Naive thymus-derived CD4-positive, alpha-beta T cell (primary cell): ENCODE measurements around the gene C16orf87. TPM values are rescaled to one million over a fixed set of nuclear protein-coding genes. Genes with fewer than 3 reads are reported as not detected.

Experiments used
- ATAC-seq: fragments of 150-1000 bp; cut with Tn5 transposase; 2 replicates; pipeline ENCODE4 v1.10.0; 2021; ENCODE audit warnings: mild to moderate bottlenecking, moderate library complexity
- CTCF ChIA-PET: fragments of 350-600 bp; sonication (Branson Sonifier 250); formaldehyde crosslinking; loops from one replicate; lab custom pipeline; 2021; ENCODE audit warnings: antibody characterized with exemption; lab: Charles Lee
- POLR2A ChIA-PET: fragments of 350-600 bp; sonication (Branson Sonifier 250); formaldehyde crosslinking; loops from one replicate; lab custom pipeline; 2021; ENCODE audit warnings: antibody characterized with exemption, inconsistent platforms; lab: Charles Lee
- DNase-seq, 9 donors: peaks; one replicate each; pipeline versions ENCODE4 v3.0.0 to v3.0.0-alpha.2; 2020 to 2022; ENCODE audit warnings: mixed read lengths in 1 of 9
- H3K27ac ChIP-seq: one replicate; pipeline ENCODE4 v1.7.0; 2013; ENCODE audit warnings: mild to moderate bottlenecking, low read depth, low read length, moderate library complexity
- H3K27me3 ChIP-seq, 2 donors: one replicate each; pipeline ENCODE4 v1.7.0; 2013; ENCODE audit warnings: low read length in 2 of 2, mild to moderate bottlenecking in 2 of 2, moderate library complexity in 2 of 2; ENCODE audit not compliant: control insufficient read depth in 2 of 2, insufficient read depth in 2 of 2
- H3K36me3 ChIP-seq, 3 experiments: 1 replicate in 2 of 3; 2 replicates in 1 of 3; pipeline ENCODE4 v1.7.0; 2013; ENCODE audit warnings: low read length in 3 of 3, mild to moderate bottlenecking in 3 of 3, moderate library complexity in 1 of 3; ENCODE audit not compliant: insufficient read depth in 3 of 3, control insufficient read depth in 2 of 3
- H3K4me1 ChIP-seq, 2 donors: one replicate each; pipeline ENCODE4 v1.7.0; 2013; ENCODE audit warnings: low read length in 2 of 2, mild to moderate bottlenecking in 2 of 2, moderate library complexity in 1 of 2; ENCODE audit not compliant: control insufficient read depth in 2 of 2, insufficient read depth in 2 of 2
- H3K4me3 ChIP-seq: 2 replicates; pipeline ENCODE4 v1.7.0; 2013; ENCODE audit warnings: mild to moderate bottlenecking, low read length
- H3K9me3 ChIP-seq, 3 experiments: 1 replicate in 2 of 3; 2 replicates in 1 of 3; pipeline ENCODE4 v1.7.0; 2013; ENCODE audit warnings: low read length in 3 of 3; ENCODE audit not compliant: control insufficient read depth in 2 of 3
- H3K27ac Mint-ChIP-seq, 9 donors: one replicate each; pipeline ENCODE4 v1.8.0; 2020 to 2022; ENCODE audit warnings: mixed read lengths in 9 of 9, mild to moderate bottlenecking in 8 of 9, moderate library complexity in 5 of 9, inconsistent platforms in 2 of 9
- H3K27me3 Mint-ChIP-seq, 5 donors: one replicate each; pipeline ENCODE4 v1.8.0; 2021 to 2022; ENCODE audit warnings: mixed read lengths in 5 of 5, mild to moderate bottlenecking in 1 of 5
- H3K36me3 Mint-ChIP-seq, 5 donors: one replicate each; pipeline ENCODE4 v1.8.0; 2020 to 2022; ENCODE audit warnings: mixed read lengths in 5 of 5, mild to moderate bottlenecking in 3 of 5, inconsistent platforms in 1 of 5
- H3K4me1 Mint-ChIP-seq, 7 donors: one replicate each; pipeline ENCODE4 v1.8.0; 2020 to 2022; ENCODE audit warnings: mixed read lengths in 7 of 7, mild to moderate bottlenecking in 3 of 7, inconsistent platforms in 1 of 7
- H3K4me3 Mint-ChIP-seq, 10 donors: one replicate each; pipeline ENCODE4 v1.8.0; 2020 to 2022; ENCODE audit warnings: mild to moderate bottlenecking in 10 of 10, mixed read lengths in 10 of 10, moderate library complexity in 6 of 10, inconsistent platforms in 2 of 10
- H3K9me3 Mint-ChIP-seq, 11 donors: one replicate each; pipeline ENCODE4 v1.8.0; 2020 to 2022; ENCODE audit warnings: mixed read lengths in 11 of 11, mild to moderate bottlenecking in 4 of 11, inconsistent platforms in 1 of 11, moderate library complexity in 1 of 11
- intact Hi-C, 2 donors: fragments of 100-400 bp; cut with micrococcal nuclease; formaldehyde crosslinking; loops; one replicate each; pipeline ENCODE4 v1.15.1; 2023
- polyA plus RNA-seq, 2 donors: library from polyadenylated mRNA; unstranded; fragments of 300-500 nt; fragmentation: Illumina TruSeq; gene quantifications; one replicate each; pipeline ENCODE4 v1.2.3, GENCODE V29; 2021
- total RNA-seq, 6 experiments: library from RNA in 5 of 6; stranded (reverse) in 5 of 6; gene quantifications; 1 replicate in 5 of 6; 2 replicates in 1 of 6; pipeline ENCODE4 v1.2.3 and lab custom pipeline; 2021 to 2026

The C16orf87 gene
- total and polyA plus RNA-seq, 7 experiments from 2014 or later, result 5.3 to 14.0 (median 8.8) TPM

DNA sequence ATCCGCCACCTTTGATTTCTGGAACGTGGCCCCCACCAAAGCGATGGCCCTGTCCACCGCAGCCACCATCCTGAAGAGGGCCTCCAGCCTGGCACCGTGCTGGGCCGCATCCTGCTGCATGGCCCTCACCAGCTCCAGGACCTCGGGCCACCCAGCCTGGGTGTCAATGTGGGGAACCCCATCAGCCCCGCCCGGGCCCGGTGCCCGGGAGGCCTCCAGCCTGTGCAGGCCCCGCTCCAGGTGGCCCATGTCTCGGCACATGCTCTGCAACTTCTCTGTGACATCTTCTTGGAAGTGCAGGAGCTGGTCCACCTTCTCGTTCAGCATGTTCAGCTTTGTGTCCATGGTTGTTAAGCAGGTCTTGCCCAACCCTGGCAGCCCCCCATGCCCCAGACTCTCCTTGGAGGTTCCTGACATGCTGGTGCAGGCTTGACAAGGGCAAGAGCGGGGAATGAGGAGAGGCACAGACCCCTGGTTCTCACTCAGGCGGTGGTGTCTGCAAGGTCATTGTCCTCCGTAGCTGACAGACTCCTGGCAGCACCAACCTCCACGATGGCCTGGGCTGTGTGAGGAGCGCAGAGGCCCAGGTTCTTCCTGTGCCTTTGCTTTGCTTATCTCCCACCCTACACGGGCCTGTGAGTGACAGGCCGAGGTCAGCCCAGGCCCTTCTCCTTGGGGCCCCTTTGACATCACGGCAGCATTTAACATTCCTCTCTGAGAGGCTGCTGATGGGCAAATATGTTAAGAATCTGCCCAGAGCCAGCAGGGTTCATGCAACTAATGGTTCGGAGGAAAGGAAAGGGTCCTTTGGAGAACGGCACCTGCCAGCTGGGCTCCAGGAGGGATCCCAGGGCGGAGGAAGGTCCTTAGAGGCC, 83.0 kb downstream of the C16orf87 start, which contains the start of gene MYLK3:
MYLK3 (minus strand) TSS at position 568 of the 875 bp plus-strand sequence; CDS start at position 417, 151 bp downstream.
- no peaks in the 10 kb centered on the region for H3K36me3 Mint-ChIP-seq
- peaks cover 4 to 6% (median 5%) of the 10 kb centered on the region in 7 donors for H3K4me1 Mint-ChIP-seq
- ATAC-seq (no peak), DNase-seq (no peak)
- no peaks in the 10 kb centered on the region for H3K9me3 Mint-ChIP-seq
- CTCF ChIA-PET, result no interaction called here
- Histone ChIP-seq H3K36me3 (no peaks in the 10 kb centered on the region), H3K27me3 (no peaks in the 10 kb centered on the region), H3K4me1 (no peaks in the 10 kb centered on the region), H3K4me3 (no peak within 1 kb of the TSS), H3K27ac (no peak within 1 kb of the TSS), H3K9me3 (no peaks in the 10 kb centered on the region)
- POLR2A ChIA-PET, result no interaction called here
- intact Hi-C loops, result no loop called here
- H3K27me3 Mint-ChIP-seq, result no peaks in the 10 kb centered on the region
- no peak within 1 kb of the TSS for H3K4me3 Mint-ChIP-seq
- no peak within 1 kb of the TSS for H3K27ac Mint-ChIP-seq

GRCh38 chr16:46746821-46747776, 83.9 kb downstream of the C16orf87 start:
- CTCF ChIA-PET, result no interaction called here
- peaks cover 5 to 8% (median 6%) of the 10 kb centered on the region in 7 donors for H3K4me1 Mint-ChIP-seq
- no peaks in the 10 kb centered on the region for H3K36me3 Mint-ChIP-seq
- H3K27ac Mint-ChIP-seq, result no peak overlapping the region
- DNase-seq, result no peak
- Histone ChIP-seq H3K36me3 (no peaks in the 10 kb centered on the region), H3K27me3 (no peaks in the 10 kb centered on the region), H3K9me3 (no peaks in the 10 kb centered on the region), H3K4me1 (no peaks in the 10 kb centered on the region), H3K4me3 (no peak overlapping the region), H3K27ac (no peak overlapping the region)
- no peak for ATAC-seq
- intact Hi-C loops, result no loop called here
- POLR2A ChIA-PET, result no interaction called here
- no peaks in the 10 kb centered on the region for H3K9me3 Mint-ChIP-seq
- no peak overlapping the region for H3K4me3 Mint-ChIP-seq
- H3K27me3 Mint-ChIP-seq, result no peaks in the 10 kb centered on the region

Other genes starting within 250 kb of the C16orf87 start
- gene SHCBP1, start 209.8 kb downstream of the C16orf87 start, total RNA-seq, result 10 to 100 TPM in 1 of 5 experiments, 1 to 10 TPM in 2, under 1 TPM in 2; 0.32 to 37.8 (median 1.1) TPM
- under 1 TPM in 1 of 2 donors, not detected in 1; 0.07 TPM for gene SHCBP1, start 209.8 kb downstream of the C16orf87 start, polyA plus RNA-seq
- 10 to 100 TPM; 53.8 to 93.0 (median 85.8) TPM for gene VPS35, start 142.0 kb downstream of the C16orf87 start, total RNA-seq
- gene VPS35, start 142.0 kb downstream of the C16orf87 start, polyA plus RNA-seq, result 10 to 100 TPM; 73.0 to 85.7 TPM
- gene ORC6, start 141.5 kb downstream of the C16orf87 start, total RNA-seq, result 10 to 100 TPM in 1 of 5 experiments, 1 to 10 TPM in 4; 2.7 to 27.3 (median 5.1) TPM
- gene ORC6, start 141.5 kb downstream of the C16orf87 start, polyA plus RNA-seq, result 1 to 10 TPM; 1.1 to 1.4 TPM
- under 1 TPM in 2 of 5 experiments, not detected in 3; 0.20 to 0.42 TPM for gene MYLK3, start 82.8 kb downstream of the C16orf87 start, total RNA-seq
- gene MYLK3, start 82.8 kb downstream of the C16orf87 start, polyA plus RNA-seq, result not detected
- gene GPT2, start 53.2 kb upstream of the C16orf87 start, total RNA-seq, result 1 to 10 TPM in 2 of 5 experiments, under 1 TPM in 3; 0.40 to 7.7 (median 0.73) TPM
- gene GPT2, start 53.2 kb upstream of the C16orf87 start, polyA plus RNA-seq, result under 1 TPM; 0.40 to 0.64 TPM
- 10 to 100 TPM; 59.4 to 73.3 (median 60.9) TPM for gene DNAJA2, start 142.5 kb upstream of the C16orf87 start, total RNA-seq
- gene DNAJA2, start 142.5 kb upstream of the C16orf87 start, polyA plus RNA-seq, result 10 to 100 TPM; 69.2 to 98.2 TPM